Measurements from ENCODE around the gene FERMT1. TPM values are rescaled to one million over a fixed set of nuclear protein-coding genes. Genes with fewer than 3 reads are reported as not detected.

The FERMT1 gene
- total RNA-seq, 4 donors from 2014 or later = 23.2 to 31.9 (median 29.7) TPM

DNA sequence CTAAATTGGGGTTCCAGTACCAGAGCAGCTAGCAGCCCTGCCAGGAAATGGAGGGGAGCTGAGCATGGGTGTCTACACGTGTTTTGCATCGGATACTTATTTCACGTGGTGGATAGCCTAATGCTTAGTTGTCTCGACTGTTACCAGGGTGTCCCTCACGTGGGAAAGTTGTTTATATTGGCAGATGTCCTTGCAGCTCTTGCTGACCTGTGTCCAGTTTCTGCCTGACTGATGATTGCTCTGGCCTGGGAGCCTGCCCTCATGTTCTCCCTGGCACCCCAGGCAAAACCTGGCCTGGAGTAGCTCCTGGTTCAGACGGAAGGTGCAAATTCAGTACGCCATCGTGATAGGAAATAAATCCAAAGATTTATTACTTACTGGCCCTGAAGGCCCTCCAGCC, 11.8 kb upstream of the FERMT1 start:
- no peaks in the 10 kb centered on the region for H3K9me3 ChIP-seq
- intact Hi-C loops (cut with DNase I; ENCODE audit: low total_unique reads) (no loop called here), in situ Hi-C loops (cut with MboI; ENCODE audit: low pct_ligation_motif_present in 1 of 4, low pct_unique_long_range_greater_than_20kb in 1 of 4, low sequenced_read_pairs in 3 of 4) (loop anchor here in 1 of 4 donors (25.0 kb wide), 1 partner anchor 453 kb away; no protein-coding TSS in a partner anchor)
- DNase-seq = no peak
- WGBS, 2 donors (ENCODE audit: low coverage in 1 of 2) = 58 to 62% methylated on average over 3 to 8 of the region's 8 CpGs
- H3K36me3 ChIP-seq = no peaks in the 10 kb centered on the region
- no peaks in the 10 kb centered on the region for H3K27me3 ChIP-seq
- no peaks in the 10 kb centered on the region for H3K4me1 ChIP-seq
- H3K4me3 ChIP-seq = no peak overlapping the region
- TF ChIP-seq POLR2A (IDR thresholded peaks at IDR 0.05) (no peak), POLR2AphosphoS5 (IDR thresholded peaks at IDR 0.05) (no peak), EP300 (IDR thresholded peaks at IDR 0.05; ENCODE audit: low read depth) (no peak)
- TF ChIP-seq, protein P1, sequence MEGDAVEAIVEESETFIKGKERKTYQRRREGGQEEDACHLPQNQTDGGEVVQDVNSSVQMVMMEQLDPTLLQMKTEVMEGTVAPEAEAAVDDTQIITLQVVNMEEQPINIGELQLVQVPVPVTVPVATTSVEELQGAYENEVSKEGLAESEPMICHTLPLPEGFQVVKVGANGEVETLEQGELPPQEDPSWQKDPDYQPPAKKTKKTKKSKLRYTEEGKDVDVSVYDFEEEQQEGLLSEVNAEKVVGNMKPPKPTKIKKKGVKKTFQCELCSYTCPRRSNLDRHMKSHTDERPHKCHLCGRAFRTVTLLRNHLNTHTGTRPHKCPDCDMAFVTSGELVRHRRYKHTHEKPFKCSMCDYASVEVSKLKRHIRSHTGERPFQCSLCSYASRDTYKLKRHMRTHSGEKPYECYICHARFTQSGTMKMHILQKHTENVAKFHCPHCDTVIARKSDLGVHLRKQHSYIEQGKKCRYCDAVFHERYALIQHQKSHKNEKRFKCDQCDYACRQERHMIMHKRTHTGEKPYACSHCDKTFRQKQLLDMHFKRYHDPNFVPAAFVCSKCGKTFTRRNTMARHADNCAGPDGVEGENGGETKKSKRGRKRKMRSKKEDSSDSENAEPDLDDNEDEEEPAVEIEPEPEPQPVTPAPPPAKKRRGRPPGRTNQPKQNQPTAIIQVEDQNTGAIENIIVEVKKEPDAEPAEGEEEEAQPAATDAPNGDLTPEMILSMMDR (IDR thresholded peaks at IDR 0.05) = no peak
- no peak overlapping the region for H3K27ac ChIP-seq

DNA sequence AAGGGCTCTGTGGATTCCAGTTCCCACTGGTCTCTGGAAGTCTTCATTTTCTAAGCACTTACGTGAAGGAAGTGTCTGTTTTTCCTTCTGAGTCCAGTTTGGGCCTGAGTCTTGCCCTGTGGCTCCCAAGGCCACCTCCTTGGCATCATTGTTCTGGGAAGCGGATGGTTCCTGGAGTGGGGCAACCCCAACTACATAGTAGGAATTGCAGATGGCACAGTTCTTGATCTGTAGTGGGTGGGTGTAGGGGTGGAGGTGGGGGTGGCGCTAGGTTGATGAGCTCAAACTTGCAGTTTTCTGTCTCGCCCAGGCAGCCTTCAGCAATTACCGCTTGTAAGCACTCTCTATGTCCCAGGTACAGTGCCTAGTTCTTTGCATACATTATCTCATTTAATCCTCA, 7.2 kb upstream of the FERMT1 start:
- Histone ChIP-seq H3K9me3 (no peaks in the 10 kb centered on the region), H3K27me3 (no peaks in the 10 kb centered on the region), H3K4me3 (no peak overlapping the region), H3K36me3 (no peaks in the 10 kb centered on the region), H3K4me1 (peaks cover 0 to 19% (median 2%) of the 10 kb centered on the region in 4 donors), H3K27ac (no peak overlapping the region)
- WGBS, 2 donors (ENCODE audit: low coverage in 1 of 2) = 80 to 92% methylated on average over 2 to 5 of the region's 5 CpGs
- intact Hi-C loops (cut with DNase I; ENCODE audit: low total_unique reads) (no loop called here), in situ Hi-C loops (cut with MboI; ENCODE audit: low pct_ligation_motif_present in 1 of 4, low pct_unique_long_range_greater_than_20kb in 1 of 4, low sequenced_read_pairs in 3 of 4) (loop anchor here in 1 of 4 donors (25.0 kb wide), 1 partner anchor 457 kb away; no protein-coding TSS in a partner anchor)
- no peak for DNase-seq
- TF ChIP-seq POLR2A (IDR thresholded peaks at IDR 0.05) (no peak), EP300 (IDR thresholded peaks at IDR 0.05; ENCODE audit: low read depth) (no peak), POLR2AphosphoS5 (IDR thresholded peaks at IDR 0.05) (no peak)
- TF ChIP-seq, protein P1 (IDR thresholded peaks at IDR 0.05) = no peak

DNA sequence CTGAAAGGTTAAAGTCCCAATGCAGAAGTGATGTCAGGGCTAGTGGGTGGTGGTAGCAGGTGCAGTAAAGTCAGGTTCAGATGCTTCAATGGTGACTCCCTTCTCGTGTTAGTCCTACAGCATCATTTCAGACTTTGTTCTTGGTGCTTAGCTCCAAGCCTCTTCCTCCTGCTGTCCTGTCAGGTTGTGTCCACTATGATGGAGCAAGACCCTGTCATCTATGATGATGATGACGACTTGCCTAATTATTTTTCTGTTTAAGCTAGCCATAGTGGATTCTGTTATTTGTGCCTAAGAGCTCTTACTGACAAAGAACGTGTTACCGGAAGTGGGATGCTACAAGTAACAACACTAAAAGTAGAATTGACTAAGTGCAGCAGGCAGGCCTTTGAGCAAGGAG, 5.0 kb upstream of the FERMT1 start:
- no peaks in the 10 kb centered on the region for H3K9me3 ChIP-seq
- no peak for DNase-seq
- in situ Hi-C loops (cut with MboI; ENCODE audit: low pct_ligation_motif_present in 1 of 4, low pct_unique_long_range_greater_than_20kb in 1 of 4, low sequenced_read_pairs in 3 of 4) (loop anchor here in 1 of 4 donors (25.0 kb wide), 1 partner anchor 459 kb away; no protein-coding TSS in a partner anchor), intact Hi-C loops (cut with DNase I; ENCODE audit: low total_unique reads) (no loop called here)
- no peak overlapping the region for H3K4me3 ChIP-seq
- WGBS, 2 donors (ENCODE audit: low coverage in 1 of 2) = 67 to 83% methylated on average over 2 to 4 of the region's 4 CpGs
- peaks cover 0 to 41% (median 19%) of the 10 kb centered on the region in 4 donors for H3K4me1 ChIP-seq
- H3K36me3 ChIP-seq = no peaks in the 10 kb centered on the region
- H3K27me3 ChIP-seq = peaks cover 21% of the 10 kb centered on the region
- no peak overlapping the region for H3K27ac ChIP-seq
- no peak for TF ChIP-seq POLR2A (IDR thresholded peaks at IDR 0.05)
- no peak for TF ChIP-seq POLR2AphosphoS5 (IDR thresholded peaks at IDR 0.05)
- no peak for TF ChIP-seq EP300 (IDR thresholded peaks at IDR 0.05; ENCODE audit: low read depth)
- TF ChIP-seq, protein P1 (IDR thresholded peaks at IDR 0.05) = no peak

DNA sequence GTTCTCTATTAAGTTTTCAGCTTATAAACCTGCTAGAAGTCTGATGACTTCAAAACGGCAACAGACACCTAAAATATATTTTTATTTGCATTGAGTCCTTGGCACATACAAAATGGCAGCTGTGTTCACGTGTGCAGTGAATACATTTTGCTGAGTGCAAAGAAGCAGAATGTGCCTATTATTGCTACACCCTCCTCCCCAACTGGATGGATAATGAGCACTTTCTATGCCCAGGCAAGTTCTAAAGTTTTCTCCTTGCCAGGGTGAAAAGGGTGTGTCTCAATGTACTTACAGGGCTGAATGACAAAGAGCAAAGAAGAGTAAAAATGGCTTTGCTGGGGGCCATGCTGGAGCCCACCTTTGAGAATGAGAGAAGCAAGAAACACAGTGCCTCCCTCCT, 4.0 kb upstream of the FERMT1 start:
- Histone ChIP-seq H3K27me3 (peaks cover 29% of the 10 kb centered on the region), H3K4me1 (peaks cover 0 to 51% (median 25%) of the 10 kb centered on the region in 4 donors), H3K9me3 (no peaks in the 10 kb centered on the region), H3K27ac (no peak overlapping the region), H3K36me3 (no peaks in the 10 kb centered on the region), H3K4me3 (no peak overlapping the region)
- DNase-seq = no peak
- TF ChIP-seq POLR2AphosphoS5 (IDR thresholded peaks at IDR 0.05) (no peak), POLR2A (IDR thresholded peaks at IDR 0.05) (no peak), EP300 (IDR thresholded peaks at IDR 0.05; ENCODE audit: low read depth) (no peak)
- TF ChIP-seq, protein P1 (IDR thresholded peaks at IDR 0.05) = no peak
- in situ Hi-C loops (cut with MboI; ENCODE audit: low pct_ligation_motif_present in 1 of 4, low pct_unique_long_range_greater_than_20kb in 1 of 4, low sequenced_read_pairs in 3 of 4) = loop anchor here in 1 of 4 donors (25.0 kb wide), 1 partner anchor 460 kb away; no protein-coding TSS in a partner anchor
- intact Hi-C loops (cut with DNase I; ENCODE audit: low total_unique reads) = no loop called here
- 46 to 58% methylated on average over 2 of the region's 2 CpGs for WGBS, 2 donors (ENCODE audit: low coverage in 1 of 2)

Measured in transverse colon (tissue), 4 donors.